Mucosa of gallbladder (tissue), 1 donor: ENCODE results near the gene MPPED1. TPM values are rescaled to one million over a fixed set of nuclear protein-coding genes. Genes with fewer than 3 reads are reported as not detected.

Source experiments
- DNase-seq: peaks from one replicate; pipeline ENCODE4 v3.0.0-alpha.2; 2020; ENCODE audit warnings: low spot score
- total RNA-seq: library from RNA; stranded (reverse); gene quantifications from one replicate; pipeline ENCODE4 v1.2.1, GENCODE V29; 2021
- donor health status: DM: no; HTN: no; CAD: no.

The MPPED1 gene
- total RNA-seq, 1 donor from 2014 or later = not detected

- no peak for DNase-seq
These were observed 35.1 kb downstream of the MPPED1 start for GRCh38 chr22:43446916-43447315.

- DNase-seq = no peak
These were observed 35.6 kb downstream of the MPPED1 start for GRCh38 chr22:43447380-43447779.

- no peak for DNase-seq
These were observed 36.2 kb downstream of the MPPED1 start for GRCh38 chr22:43448048-43448447.

- no peak for DNase-seq
These were observed 37.5 kb downstream of the MPPED1 start for GRCh38 chr22:43449205-43449830.

- no peak for DNase-seq
These were observed 38.0 kb downstream of the MPPED1 start for GRCh38 chr22:43449831-43450225.

GRCh38 chr22:43451371-43452050 is 39.7 kb downstream of the MPPED1 start:
- no peak for DNase-seq

- no peak for DNase-seq
These were observed 44.0 kb downstream of the MPPED1 start for GRCh38 chr22:43455846-43456245.

- DNase-seq = no peak
These were observed 45.2 kb downstream of the MPPED1 start for GRCh38 chr22:43457002-43457401.

GRCh38 chr22:43462701-43463100 is 50.9 kb downstream of the MPPED1 start:
- DNase-seq = no peak

- DNase-seq = no peak
These were observed 53.0 kb downstream of the MPPED1 start for GRCh38 chr22:43464809-43465208.

GRCh38 chr22:43465291-43466015 is 53.6 kb downstream of the MPPED1 start:
- DNase-seq = no peak

GRCh38 chr22:43466710-43467109 is 54.9 kb downstream of the MPPED1 start:
- DNase-seq = no peak

- no peak for DNase-seq
These were observed 55.6 kb downstream of the MPPED1 start for GRCh38 chr22:43467216-43467940.

- no peak for DNase-seq
These were observed 58.4 kb downstream of the MPPED1 start for GRCh38 chr22:43470253-43470652.

- DNase-seq = no peak
These were observed 59.2 kb downstream of the MPPED1 start for GRCh38 chr22:43470941-43471585.

- no peak for DNase-seq
These were observed 59.9 kb downstream of the MPPED1 start for GRCh38 chr22:43471606-43472135.

- no peak for DNase-seq
These were observed 61.2 kb downstream of the MPPED1 start for GRCh38 chr22:43473031-43473430.

GRCh38 chr22:43473441-43473840 is 61.6 kb downstream of the MPPED1 start:
- DNase-seq = no peak

GRCh38 chr22:43474161-43475101 is 62.6 kb downstream of the MPPED1 start:
- DNase-seq = no peak

GRCh38 chr22:43475549-43476076 is 63.8 kb downstream of the MPPED1 start:
- DNase-seq = no peak
